Hematopoietic multipotent progenitor cell treated with erythropoietin and hydrocortisone succinate and interleukin-3 and kit ligand, for 6 days (in vitro differentiated cells): ENCODE data around the gene CMIP.
"Not testable (repeated sequence)": the region's sequence is repeated elsewhere in the genome, so short reads cannot be mapped to it uniquely, and the experiment has no call there.

Experiments
- DNase-seq: peaks from one replicate; pipeline ENCODE4 v3.0.0-alpha.2; 2015

CMIP gene

GRCh38 chr16:81422153-81422552 is 22.5 kb upstream of the CMIP start:
- not testable (repeated sequence) for DNase-seq

- DNase-seq: no peak
Measured at GRCh38 chr16:81424771-81425170, 19.8 kb upstream of the CMIP start.

- no peak for DNase-seq
Measured at GRCh38 chr16:81427219-81427618, 17.4 kb upstream of the CMIP start.

- peak; percentile 82 for DNase-seq
Measured at GRCh38 chr16:81429045-81429521, 15.5 kb upstream of the CMIP start.

- DNase-seq: peak; percentile 35
Measured at GRCh38 chr16:81431554-81432353, 12.9 kb upstream of the CMIP start.

GRCh38 chr16:81432937-81433557 is 11.6 kb upstream of the CMIP start:
- peak; percentile 43 for DNase-seq

- no peak for DNase-seq
Measured at GRCh38 chr16:81435103-81435502, 9.5 kb upstream of the CMIP start.

GRCh38 chr16:81435567-81435966 is 9.0 kb upstream of the CMIP start:
- no peak for DNase-seq

- no peak for DNase-seq
Measured at GRCh38 chr16:81436386-81436785, 8.2 kb upstream of the CMIP start.

- no peak for DNase-seq
Measured at GRCh38 chr16:81437865-81438264, 6.7 kb upstream of the CMIP start.

GRCh38 chr16:81440888-81441761 is 3.5 kb upstream of the CMIP start:
- no peak for DNase-seq

GRCh38 chr16:81442220-81442915 is 2.2 kb upstream of the CMIP start:
- no peak for DNase-seq

GRCh38 chr16:81442916-81443687 is 1.5 kb upstream of the CMIP start:
- no peak for DNase-seq

GRCh38 chr16:81443688-81444447 is 740 bp upstream of the CMIP start:
- DNase-seq: peak; percentile 42

- peak; percentile 60 for DNase-seq
Measured at GRCh38 chr16:81445143-81445961, 744 bp downstream of the CMIP start.

- DNase-seq: peak; percentile 47
Measured at GRCh38 chr16:81445966-81446906, 1.6 kb downstream of the CMIP start.

- DNase-seq: no peak
Measured at GRCh38 chr16:81446907-81447268, 2.3 kb downstream of the CMIP start.

GRCh38 chr16:81447383-81448101 is 2.9 kb downstream of the CMIP start:
- no peak for DNase-seq
